GM10847 (cell line): ENCODE measurements around the gene RPS16.
A peak's percentile ranks its signal among the peaks of the same experiment; 100 is the strongest.

Experiments used
- POLR2A ChIP-seq: IDR thresholded peaks from 2 replicates; pipeline ENCODE4 v1.6.1; 2011; ENCODE audit not compliant: insufficient read length; ENCODE audit errors: extremely low read depth

Gene RPS16

DNA sequence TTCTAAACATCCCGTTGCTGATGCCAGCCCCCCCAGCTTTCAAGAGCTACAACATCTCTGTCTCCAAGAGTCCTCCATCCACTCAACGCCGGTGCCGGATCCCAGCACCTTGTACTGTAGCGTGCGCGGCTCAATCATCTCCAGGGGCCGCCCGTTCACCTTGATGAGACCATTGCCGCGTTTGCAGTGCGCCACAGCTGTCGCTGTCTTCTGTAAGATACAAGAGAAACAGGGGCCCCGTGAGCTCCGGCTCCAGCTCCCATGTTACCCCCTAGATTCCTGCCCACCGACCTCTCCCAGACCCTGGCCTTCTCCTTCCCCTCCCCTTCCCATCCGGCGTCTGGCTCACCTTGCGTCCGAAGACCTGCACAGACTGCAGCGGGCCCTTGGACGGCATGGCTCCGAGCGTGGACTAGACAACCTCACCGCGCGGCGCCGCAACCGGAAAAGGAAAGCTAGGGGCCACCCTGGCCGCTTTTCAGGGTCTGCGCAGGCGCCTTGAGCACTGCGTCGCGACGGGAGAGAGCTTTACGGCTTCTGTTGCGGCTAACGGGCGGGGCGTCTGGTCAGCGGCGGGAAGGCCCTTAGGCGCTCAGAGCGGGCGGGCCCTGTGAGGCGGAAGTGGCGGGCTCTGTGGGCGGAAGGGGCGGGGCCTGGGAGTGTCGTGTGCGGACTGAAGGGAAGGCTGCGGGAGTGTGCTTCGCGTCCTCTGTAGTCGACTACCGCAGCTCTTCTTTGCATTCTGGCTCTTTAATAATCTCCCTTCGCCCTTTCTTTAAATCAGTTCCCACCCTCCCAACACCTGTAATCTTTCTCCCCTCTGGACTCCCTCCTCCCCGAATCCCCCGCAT lies at the start of gene RPS16:
Gene RPS16, minus strand, starts transcription at position 451 of the 851 bp plus-strand sequence. Its CDS starts 54 bp downstream, at position 397.
- TF ChIP-seq POLR2A: peak; percentile 98

DNA sequence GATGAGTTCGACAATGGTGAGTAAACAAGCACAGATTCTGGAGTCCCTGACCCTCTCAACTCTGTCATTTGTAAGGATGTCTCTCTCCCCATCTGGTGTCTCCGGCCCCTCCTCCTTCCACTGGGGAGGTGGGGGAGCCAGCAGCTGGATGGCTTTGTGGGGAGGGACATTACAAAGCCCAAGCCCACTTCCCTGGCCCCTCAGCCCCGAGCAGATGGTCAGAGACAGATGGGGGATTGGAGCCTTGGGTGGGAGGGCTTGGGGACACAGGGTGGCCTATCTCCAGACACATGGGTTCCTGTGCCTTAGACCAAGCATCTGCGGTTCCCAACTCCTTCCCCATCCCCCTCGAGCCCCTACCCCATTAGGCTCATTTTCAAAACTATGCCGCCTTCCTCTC lies 47.4 kb upstream of the RPS16 start:
- no peak for TF ChIP-seq POLR2A

DNA sequence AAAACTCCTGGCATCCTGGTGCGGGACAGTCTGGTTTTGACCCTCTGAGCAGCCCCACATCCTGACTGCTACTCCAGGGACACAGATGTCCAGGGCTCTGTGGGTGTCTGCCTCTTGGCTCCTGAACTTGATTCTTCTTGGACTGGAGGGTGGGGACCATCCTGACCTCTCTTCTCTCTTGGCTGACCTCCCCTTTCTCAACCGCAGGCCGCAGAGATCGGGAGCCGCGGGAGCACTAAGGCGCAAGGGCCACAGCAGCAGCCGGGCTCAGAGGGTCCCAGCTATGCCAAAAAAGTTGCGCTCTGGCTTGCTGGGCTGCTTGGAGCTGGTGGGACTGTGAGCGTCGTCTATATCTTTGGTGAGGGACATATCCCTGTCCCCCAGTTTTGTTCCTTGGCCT lies 45.9 kb upstream of the RPS16 start:
- TF ChIP-seq POLR2A: no peak

DNA sequence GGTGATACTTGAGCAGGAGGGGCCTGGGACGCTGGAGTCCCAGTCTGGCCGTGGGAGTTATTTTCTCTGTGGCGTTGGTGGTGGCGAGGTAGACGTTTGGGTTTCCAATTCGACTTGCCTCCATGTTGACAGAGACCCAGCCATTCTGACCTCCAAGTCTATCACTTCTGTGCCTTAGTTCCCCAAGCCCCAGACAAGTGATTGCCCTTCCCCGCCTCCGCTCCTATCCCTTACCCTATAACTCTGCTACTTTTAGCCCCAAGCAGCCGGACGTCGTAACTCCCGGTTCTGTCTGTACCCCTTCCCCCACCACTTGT lies 45.4 kb upstream of the RPS16 start:
- TF ChIP-seq POLR2A: no peak

DNA sequence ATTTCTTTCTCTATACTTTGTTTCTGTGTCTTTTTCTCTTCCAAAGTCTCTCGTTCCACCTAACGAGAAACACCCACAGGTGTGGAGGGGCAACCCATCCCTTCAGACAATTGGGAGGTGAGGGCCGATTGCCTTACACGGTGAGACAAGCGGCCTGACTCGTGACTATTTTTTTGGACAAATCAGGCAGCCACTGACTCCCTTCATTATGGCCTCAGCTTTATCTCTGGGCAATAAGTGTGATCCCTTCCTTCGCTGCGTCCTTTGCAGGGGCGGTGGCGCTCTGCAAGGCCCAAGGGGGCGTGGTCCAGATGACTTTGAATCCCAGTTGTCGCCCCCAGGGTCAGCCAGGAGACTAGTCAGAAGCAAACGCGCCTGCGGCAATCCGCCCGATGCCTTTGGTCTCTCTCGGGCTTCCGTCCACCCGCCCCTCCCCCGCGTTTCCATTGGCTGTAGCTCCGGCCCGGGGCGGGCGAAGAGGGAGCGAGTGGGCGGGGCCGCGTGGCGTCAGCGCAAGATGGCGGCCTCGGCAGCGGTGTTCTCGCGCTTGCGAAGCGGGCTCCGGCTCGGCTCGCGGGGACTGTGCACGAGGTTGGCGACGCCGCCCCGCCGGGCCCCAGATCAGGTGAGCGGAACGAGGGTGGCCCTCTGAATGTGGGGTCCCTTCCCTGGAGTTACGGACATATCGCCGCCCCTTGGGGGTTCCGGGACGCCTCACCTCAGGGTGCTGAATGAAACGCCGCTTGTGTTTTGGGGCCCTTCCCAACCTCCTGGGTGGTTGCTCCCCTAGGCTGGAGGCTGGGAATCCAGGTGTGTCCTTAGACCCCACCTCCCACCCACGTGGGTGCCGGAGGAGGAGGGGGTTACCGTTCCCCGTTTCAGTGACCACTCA lies 44.8 kb upstream of the RPS16 start, which contains the start of gene TIMM50:
Gene TIMM50, plus strand, starts transcription at position 502 of the 892 bp plus-strand sequence. Its CDS starts 16 bp downstream, at position 518.
- TF ChIP-seq POLR2A: peak; percentile 80

DNA sequence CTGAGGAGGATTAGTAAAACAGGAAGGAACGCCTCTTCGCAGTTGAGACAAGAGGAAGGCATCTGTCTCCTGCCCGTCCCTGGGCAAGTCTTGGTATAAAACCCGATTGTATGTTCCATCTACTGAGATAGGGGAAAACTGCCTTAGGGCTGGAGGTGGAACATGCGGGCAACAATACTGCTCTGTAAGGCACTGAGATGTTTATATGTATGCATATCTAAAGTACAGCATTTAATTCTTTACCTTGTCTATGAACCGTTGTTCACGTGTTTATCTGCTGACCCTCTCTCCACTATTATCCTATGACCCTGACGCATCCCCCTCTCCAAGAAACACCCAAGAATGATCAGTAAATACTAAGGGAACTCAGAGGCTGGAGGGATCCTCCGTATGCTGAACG lies 44.2 kb upstream of the RPS16 start:
- no peak for TF ChIP-seq POLR2A

DNA sequence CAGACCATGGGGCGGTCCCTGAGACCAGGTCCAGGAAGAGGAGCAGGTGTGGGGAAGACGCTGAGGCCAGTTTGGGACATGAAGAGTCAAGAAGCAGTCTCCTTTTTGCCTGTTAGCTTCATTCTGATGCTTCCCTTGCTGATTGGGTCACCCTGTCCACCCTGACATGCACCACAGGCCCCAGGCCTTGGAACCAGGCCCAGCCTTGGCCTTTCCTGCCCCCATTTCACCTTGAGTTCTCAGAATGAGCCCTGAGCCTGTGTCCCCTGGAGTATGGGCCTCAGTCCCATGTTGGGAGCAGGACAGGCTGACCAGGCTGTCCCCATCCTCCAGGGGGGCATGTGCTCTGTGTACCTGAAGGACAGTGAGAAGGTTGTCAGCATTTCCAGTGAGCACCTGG lies 40.0 kb upstream of the RPS16 start:
- no peak for TF ChIP-seq POLR2A

DNA sequence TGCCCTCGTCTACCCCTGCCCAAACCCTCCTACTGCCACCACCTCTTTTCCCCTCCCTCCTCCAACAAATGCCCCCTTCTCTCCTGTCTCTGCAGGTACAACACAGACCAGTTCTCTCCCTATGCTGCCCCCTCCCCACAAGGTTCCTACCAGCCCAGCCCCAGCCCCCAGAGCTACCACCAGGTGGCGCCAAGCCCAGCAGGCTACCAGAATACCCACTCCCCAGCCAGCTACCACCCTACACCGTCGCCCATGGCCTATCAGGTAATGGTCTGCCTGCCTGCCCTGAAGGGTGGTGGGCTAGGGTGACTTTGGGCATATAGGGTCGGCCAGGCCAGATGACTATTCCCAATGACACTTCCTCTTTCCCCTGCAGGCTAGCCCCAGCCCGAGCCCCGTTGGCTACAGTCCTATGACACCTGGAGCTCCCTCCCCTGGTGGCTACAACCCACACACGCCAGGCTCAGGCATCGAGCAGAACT lies 38.4 kb upstream of the RPS16 start:
- no peak for TF ChIP-seq POLR2A

DNA sequence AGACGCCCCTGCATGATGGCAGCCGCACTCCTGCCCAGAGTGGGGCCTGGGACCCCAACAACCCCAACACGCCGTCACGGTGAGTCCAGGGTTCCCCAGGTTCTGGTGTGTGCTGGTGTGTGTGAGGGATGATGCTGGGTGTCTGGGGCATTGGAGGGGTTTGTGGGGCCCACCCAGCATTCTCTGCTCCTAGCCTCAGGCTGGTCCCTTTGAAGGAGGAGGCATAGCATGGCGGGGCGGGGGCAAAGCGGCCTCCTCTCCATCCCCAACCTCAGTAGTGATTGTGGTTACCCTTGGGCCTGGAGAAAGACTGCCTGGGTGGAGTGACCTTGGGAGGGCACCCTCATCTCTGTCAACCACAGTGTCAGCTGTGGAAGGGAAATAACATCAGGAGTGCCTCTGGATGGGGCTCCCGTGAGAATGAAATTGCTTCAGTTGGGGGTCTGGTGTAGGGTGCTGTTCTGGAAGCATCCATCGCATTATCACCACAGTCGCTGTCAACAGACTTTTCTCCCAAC lies 37.8 kb upstream of the RPS16 start:
- TF ChIP-seq POLR2A: no peak

DNA sequence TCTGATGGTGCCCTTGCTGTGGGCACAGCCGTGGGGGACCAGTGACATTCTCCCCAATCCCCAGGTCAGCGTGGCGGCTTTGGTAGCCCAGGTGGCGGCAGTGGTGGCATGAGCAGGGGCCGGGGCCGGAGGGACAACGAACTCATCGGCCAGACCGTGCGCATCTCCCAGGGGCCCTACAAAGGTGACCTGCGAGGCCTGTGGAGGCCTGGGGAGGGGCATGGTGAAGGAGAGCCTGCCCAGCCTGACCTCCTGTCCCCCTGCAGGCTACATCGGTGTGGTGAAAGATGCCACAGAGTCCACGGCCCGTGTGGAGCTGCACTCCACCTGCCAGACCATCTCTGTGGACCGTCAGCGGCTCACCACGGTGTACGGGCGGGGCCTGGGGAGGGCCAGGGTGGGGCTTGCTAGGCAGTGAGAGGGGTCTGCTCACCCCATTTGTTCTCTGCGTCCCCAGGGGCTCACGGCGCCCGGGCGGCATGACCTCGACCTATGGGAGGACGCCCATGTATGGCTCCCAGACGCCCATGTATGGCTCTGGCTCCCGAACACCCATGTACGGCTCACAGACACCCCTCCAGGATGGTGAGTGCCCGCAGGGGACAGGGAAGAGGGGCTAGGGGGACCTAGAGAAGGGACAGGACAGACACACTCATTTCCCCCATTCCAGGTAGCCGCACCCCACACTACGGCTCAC lies 37.1 kb upstream of the RPS16 start:
- no peak for TF ChIP-seq POLR2A

DNA sequence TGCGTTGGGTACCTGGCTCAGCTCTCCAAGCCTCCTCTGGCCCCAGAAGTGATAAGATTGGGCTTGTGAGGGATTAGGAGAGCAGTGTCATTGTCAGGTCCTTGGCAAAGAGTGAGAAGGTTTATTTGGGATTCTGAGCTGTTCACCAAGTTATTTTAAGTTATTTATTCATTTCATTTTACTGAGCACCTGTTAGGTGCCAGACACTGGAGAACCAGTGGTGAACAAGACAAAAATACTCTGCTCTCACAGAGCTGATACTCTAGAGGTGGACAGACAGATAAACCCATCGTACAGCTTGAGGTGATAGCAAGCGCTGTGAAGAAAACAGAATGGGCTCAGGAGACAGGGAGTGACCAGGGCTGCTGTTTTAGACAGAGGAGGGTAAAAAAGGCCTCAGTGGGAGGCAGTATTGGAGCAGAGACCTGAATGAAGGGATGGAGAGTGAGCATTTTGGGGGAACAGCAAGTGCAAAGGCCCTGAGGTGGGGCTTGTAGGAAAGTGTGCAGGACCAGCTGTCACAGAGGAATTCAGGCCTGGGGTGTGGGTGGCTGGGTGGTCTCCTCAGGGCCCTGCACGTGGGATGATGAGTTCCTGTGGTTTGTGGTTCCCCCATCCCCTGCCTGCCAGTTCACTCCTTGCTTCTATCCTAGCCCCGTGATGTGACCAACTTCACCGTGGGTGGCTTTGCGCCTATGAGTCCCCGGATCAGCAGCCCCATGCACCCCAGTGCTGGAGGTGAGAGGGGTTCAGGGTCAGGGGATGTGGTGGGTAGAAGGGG lies 36.2 kb upstream of the RPS16 start:
- no peak for TF ChIP-seq POLR2A

DNA sequence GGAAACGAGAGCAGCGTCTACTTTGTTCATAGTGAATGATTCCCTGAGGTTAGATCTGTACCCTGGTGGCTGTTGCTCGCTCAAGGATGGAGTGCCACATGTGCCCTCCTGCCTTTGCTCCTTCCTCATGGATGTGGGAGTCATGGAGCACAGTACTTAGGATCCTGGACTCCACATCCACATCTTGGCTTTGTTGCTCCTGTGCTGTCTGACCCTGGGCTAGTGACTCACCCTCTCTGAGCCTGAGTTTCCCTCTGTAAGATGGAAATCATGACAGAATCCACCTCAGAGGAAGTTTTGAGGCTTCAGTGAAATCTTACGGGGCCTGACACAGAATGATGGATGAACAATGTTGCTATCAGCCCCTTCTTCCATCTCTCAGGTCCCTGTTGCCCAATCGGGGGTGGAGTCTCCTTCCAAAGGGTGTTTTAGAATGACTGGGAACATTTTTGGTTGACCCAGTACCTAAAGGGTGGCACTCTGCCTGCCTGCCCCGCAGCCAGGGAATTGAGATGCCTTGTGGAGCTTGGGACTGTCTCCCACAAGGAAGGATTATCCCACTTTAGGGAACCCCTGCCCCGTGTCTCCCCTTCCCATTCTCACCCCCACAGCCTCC lies 35.1 kb upstream of the RPS16 start:
- no peak for TF ChIP-seq POLR2A

DNA sequence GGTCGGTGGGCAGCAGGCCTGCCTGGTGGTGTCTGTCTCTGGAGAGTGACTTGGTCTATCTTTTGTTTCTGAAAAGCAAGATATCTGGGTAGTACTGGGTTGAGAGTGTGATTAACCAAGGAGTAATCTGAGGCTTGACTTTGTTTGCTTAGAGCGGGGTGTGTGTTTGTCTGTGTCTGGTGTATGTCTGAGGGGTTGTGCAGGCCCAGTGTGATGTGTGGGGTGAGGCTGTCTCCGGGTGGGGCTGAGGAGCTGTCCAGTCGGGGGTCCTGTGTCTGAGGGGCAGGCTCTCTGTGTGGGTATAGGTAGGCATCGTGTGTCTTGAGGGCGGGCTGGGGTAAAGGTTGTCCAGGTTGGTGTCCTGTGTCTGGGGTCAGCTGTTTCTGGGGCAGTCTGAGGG lies 33.8 kb upstream of the RPS16 start:
- TF ChIP-seq POLR2A: no peak

DNA sequence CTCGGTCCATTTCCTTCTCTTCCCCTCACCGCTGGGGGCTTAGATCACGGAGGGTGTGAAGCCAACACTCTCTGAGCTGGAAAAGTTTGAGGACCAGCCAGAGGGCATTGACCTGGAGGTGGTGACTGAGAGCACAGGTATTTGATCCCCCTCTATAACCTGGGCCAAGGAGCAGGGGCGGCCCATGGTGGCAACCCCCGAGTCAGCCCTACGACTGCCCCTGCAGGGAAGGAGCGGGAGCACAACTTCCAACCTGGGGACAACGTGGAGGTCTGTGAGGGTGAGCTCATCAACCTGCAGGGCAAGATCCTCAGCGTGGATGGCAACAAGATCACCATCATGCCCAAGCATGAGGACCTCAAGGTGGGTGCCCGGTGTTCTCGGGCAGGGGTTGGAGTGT lies 33.3 kb upstream of the RPS16 start:
- TF ChIP-seq POLR2A: no peak
